ENCODE data around the gene FOSL2.

The FOSL2 gene

DNA sequence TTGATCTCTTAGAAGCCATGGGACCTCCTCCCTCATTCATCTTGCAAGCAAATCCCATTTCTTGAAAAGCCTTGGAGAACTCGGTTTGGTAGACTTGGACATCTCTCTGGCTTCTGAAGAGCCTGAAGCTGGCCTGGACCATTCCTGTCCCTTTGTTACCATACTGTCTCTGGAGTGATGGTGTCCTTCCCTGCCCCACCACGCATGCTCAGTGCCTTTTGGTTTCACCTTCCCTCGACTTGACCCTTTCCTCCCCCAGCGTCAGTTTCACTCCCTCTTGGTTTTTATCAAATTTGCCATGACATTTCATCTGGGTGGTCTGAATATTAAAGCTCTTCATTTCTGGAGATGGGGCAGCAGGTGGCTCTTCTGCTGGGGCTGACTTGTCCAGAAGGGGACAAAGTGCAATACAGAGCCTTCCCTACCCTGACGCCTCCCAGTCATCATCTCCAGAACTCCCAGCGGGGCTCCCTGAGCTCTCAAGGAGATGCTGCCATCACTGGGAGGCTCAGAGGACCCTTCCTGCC lies 20.0 kb downstream of the FOSL2 start:
- H3K27me3 Mint-ChIP-seq = no peaks in the 10 kb centered on the region
- H3K4me1 Mint-ChIP-seq (ENCODE audit: low read depth) = peaks cover 96% of the 10 kb centered on the region
- peaks cover 15% of the 10 kb centered on the region for H3K36me3 Mint-ChIP-seq (ENCODE audit: low read depth)
- H3K27ac Mint-ChIP-seq = peak overlapping the region; percentile 59
- H3K9me3 Mint-ChIP-seq = no peaks in the 10 kb centered on the region
- H3K4me3 Mint-ChIP-seq = no peak overlapping the region
- intact Hi-C loops (cut with micrococcal nuclease) = no loop called here

GRCh38 chr2:28413152-28413898 lies 20.7 kb downstream of the FOSL2 start:
- H3K4me1 Mint-ChIP-seq (ENCODE audit: low read depth) = peaks cover 90% of the 10 kb centered on the region
- intact Hi-C loops (cut with micrococcal nuclease) = no loop called here
- H3K9me3 Mint-ChIP-seq = no peaks in the 10 kb centered on the region
- H3K36me3 Mint-ChIP-seq (ENCODE audit: low read depth) = peaks cover 16% of the 10 kb centered on the region
- no peak overlapping the region for H3K4me3 Mint-ChIP-seq
- no peaks in the 10 kb centered on the region for H3K27me3 Mint-ChIP-seq
- H3K27ac Mint-ChIP-seq = peak overlapping the region; percentile 59

GRCh38 chr2:28413899-28414295 lies 21.2 kb downstream of the FOSL2 start:
- Mint-ChIP-seq H3K27ac (peak overlapping the region; percentile 59), H3K4me1 (ENCODE audit: low read depth) (peaks cover 84% of the 10 kb centered on the region), H3K9me3 (no peaks in the 10 kb centered on the region), H3K4me3 (no peak overlapping the region), H3K27me3 (no peaks in the 10 kb centered on the region), H3K36me3 (ENCODE audit: low read depth) (peaks cover 22% of the 10 kb centered on the region)
- intact Hi-C loops (cut with micrococcal nuclease) = no loop called here

DNA sequence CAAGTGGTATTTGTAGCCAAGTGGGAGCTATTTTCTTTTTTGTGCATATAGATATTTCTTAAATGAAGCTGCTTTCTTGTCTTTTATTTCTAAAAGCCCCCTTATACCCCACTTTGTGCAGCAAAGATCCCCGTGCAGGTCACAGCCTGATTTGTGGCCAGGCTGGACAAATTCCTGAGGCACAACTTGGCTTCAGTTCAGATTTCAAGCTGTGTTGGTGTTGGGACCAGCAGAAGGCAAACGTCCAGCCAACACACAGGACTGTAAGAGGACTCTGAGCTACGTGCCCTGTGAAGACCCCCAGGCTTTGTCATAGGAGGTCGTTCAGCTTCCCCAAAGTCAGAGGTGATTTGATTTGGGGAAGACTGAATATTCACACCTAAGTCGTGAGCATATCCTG lies 21.9 kb downstream of the FOSL2 start:
- Mint-ChIP-seq H3K27me3 (no peaks in the 10 kb centered on the region), H3K4me3 (no peak overlapping the region), H3K36me3 (ENCODE audit: low read depth) (peaks cover 26% of the 10 kb centered on the region), H3K4me1 (ENCODE audit: low read depth) (peaks cover 79% of the 10 kb centered on the region), H3K27ac (peak overlapping the region; percentile 59), H3K9me3 (no peaks in the 10 kb centered on the region)
- intact Hi-C loops (cut with micrococcal nuclease) = no loop called here

DNA sequence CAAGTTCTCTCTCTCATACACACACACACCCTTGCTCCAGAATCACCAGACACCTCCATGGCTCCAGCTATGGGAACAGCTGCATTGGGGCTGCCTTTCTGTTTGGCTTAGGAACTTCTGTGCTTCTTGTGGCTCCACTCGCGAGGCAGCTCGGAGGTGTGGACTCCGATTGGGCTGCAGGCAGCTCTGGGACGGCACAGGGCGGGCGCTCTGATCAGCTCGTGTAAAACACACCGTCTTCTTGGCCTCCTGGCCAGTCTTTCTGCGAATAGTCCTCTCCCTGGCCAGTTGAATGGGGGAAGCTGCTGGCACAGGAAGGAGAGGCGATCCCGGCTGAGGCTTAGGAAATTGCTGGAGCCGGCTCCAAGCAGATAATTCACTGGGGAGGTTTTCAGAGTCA lies 22.4 kb downstream of the FOSL2 start:
- Mint-ChIP-seq H3K4me1 (ENCODE audit: low read depth) (peaks cover 79% of the 10 kb centered on the region), H3K36me3 (ENCODE audit: low read depth) (peaks cover 30% of the 10 kb centered on the region)
- intact Hi-C loops (cut with micrococcal nuclease) = no loop called here

DNA sequence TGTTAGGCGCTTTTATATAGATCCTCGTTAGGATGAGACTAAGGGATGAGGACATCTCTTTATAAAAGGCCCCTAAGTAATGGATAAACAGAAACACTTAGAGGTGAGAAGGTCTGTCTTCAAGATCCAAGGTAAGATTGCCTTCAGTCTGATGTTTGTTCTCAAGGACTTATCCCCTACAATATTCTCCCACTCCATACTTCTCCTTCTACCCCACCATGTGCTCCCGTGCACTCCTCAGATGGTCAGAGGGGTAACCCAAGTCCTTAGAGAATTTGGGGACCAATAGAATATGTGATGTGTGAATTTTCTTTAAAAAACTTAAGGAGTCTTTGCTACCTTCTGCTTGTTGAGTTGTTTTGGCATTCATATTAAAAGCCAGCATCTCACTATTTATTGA lies 23.1 kb downstream of the FOSL2 start:
- Mint-ChIP-seq H3K36me3 (ENCODE audit: low read depth) (peaks cover 37% of the 10 kb centered on the region), H3K4me3 (no peak overlapping the region), H3K4me1 (ENCODE audit: low read depth) (peaks cover 79% of the 10 kb centered on the region), H3K27me3 (no peaks in the 10 kb centered on the region), H3K9me3 (no peaks in the 10 kb centered on the region), H3K27ac (peak overlapping the region; percentile 59)
- intact Hi-C loops (cut with micrococcal nuclease) = no loop called here

More for the DNA sequence above, 22.4 kb downstream of the FOSL2 start:
- peak overlapping the region; percentile 59 for H3K27ac Mint-ChIP-seq
- no peak overlapping the region for H3K4me3 Mint-ChIP-seq
- H3K9me3 Mint-ChIP-seq = no peaks in the 10 kb centered on the region
- no peaks in the 10 kb centered on the region for H3K27me3 Mint-ChIP-seq

GRCh38 chr2:28419003-28419402 lies 26.3 kb downstream of the FOSL2 start:
- no peaks in the 10 kb centered on the region for H3K9me3 Mint-ChIP-seq
- H3K27ac Mint-ChIP-seq = no peak overlapping the region
- peaks cover 71% of the 10 kb centered on the region for H3K4me1 Mint-ChIP-seq (ENCODE audit: low read depth)
- no peak overlapping the region for H3K4me3 Mint-ChIP-seq
- no peaks in the 10 kb centered on the region for H3K27me3 Mint-ChIP-seq
- intact Hi-C loops (cut with micrococcal nuclease) = no loop called here
- peaks cover 46% of the 10 kb centered on the region for H3K36me3 Mint-ChIP-seq (ENCODE audit: low read depth)

- intact Hi-C loops (cut with micrococcal nuclease) = no loop called here
- Mint-ChIP-seq H3K9me3 (no peaks in the 10 kb centered on the region), H3K36me3 (ENCODE audit: low read depth) (peaks cover 46% of the 10 kb centered on the region), H3K27me3 (no peaks in the 10 kb centered on the region), H3K27ac (peak overlapping the region; percentile 91), H3K4me1 (ENCODE audit: low read depth) (peaks cover 71% of the 10 kb centered on the region), H3K4me3 (no peak overlapping the region)
Observed at GRCh38 chr2:28419443-28420270, 27.0 kb downstream of the FOSL2 start.

GRCh38 chr2:28420722-28421121 lies 28.1 kb downstream of the FOSL2 start:
- intact Hi-C loops (cut with micrococcal nuclease) = no loop called here
- Mint-ChIP-seq H3K4me1 (ENCODE audit: low read depth) (peaks cover 71% of the 10 kb centered on the region), H3K27me3 (no peaks in the 10 kb centered on the region), H3K27ac (peak overlapping the region; percentile 91), H3K9me3 (no peaks in the 10 kb centered on the region), H3K4me3 (no peak overlapping the region), H3K36me3 (ENCODE audit: low read depth) (peaks cover 46% of the 10 kb centered on the region)

GRCh38 chr2:28422908-28423741 lies 30.5 kb downstream of the FOSL2 start:
- intact Hi-C loops (cut with micrococcal nuclease) = no loop called here
- H3K4me3 Mint-ChIP-seq = peak overlapping the region; percentile 52
- H3K27ac Mint-ChIP-seq = peak overlapping the region; percentile 91
- H3K9me3 Mint-ChIP-seq = no peaks in the 10 kb centered on the region
- peaks cover 79% of the 10 kb centered on the region for H3K4me1 Mint-ChIP-seq (ENCODE audit: low read depth)
- H3K36me3 Mint-ChIP-seq (ENCODE audit: low read depth) = peaks cover 30% of the 10 kb centered on the region
- H3K27me3 Mint-ChIP-seq = no peaks in the 10 kb centered on the region

DNA sequence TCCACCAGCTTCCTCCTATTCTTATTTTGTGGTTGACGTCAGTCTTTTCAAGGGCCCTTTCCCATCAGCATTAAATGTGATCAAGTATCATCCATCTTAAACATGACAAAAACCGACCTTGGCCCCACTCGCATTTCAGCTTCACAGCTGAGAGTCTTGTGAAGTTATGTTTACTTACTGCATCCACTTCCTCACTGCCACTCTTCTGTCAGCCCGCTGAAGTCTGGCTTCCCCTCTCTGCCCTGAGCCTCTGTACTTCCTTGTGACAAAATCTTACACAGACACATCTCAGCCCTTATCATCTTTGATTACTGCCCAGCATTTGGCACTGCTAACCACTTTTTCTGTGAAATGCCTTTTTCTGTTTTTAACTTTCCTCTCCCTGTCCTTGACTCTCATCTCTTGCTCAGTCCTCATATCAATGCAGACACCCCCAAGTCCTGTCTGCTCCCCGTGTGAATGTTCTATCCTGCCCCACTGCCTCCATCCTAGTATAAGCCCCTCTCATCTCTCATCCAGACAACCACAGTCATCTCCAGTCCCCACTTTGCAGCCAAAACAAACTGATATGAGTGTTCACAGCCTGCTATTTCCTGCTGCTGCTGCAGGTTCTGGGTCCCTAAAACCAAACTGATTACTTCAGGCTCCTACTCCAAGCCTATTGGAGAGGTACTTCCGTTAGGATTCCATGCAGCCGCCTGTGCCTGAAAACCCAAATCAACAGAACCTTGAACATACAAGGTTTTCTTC lies 31.4 kb downstream of the FOSL2 start:
- peaks cover 23% of the 10 kb centered on the region for H3K36me3 Mint-ChIP-seq (ENCODE audit: low read depth)
- no peaks in the 10 kb centered on the region for H3K9me3 Mint-ChIP-seq
- intact Hi-C loops (cut with micrococcal nuclease) = no loop called here
- peak overlapping the region; percentile 52 for H3K4me3 Mint-ChIP-seq
- peaks cover 82% of the 10 kb centered on the region for H3K4me1 Mint-ChIP-seq (ENCODE audit: low read depth)
- peak overlapping the region; percentile 91 for H3K27ac Mint-ChIP-seq
- no peaks in the 10 kb centered on the region for H3K27me3 Mint-ChIP-seq

- Mint-ChIP-seq H3K4me3 (no peak overlapping the region), H3K27me3 (no peaks in the 10 kb centered on the region), H3K27ac (peak overlapping the region; percentile 91), H3K9me3 (no peaks in the 10 kb centered on the region), H3K36me3 (ENCODE audit: low read depth) (peaks cover 17% of the 10 kb centered on the region), H3K4me1 (ENCODE audit: low read depth) (peaks cover 84% of the 10 kb centered on the region)
- intact Hi-C loops (cut with micrococcal nuclease) = no loop called here
Observed at GRCh38 chr2:28424799-28425463, 32.3 kb downstream of the FOSL2 start.

- peaks cover 84% of the 10 kb centered on the region for H3K4me1 Mint-ChIP-seq (ENCODE audit: low read depth)
- peaks cover 12% of the 10 kb centered on the region for H3K36me3 Mint-ChIP-seq (ENCODE audit: low read depth)
- H3K27me3 Mint-ChIP-seq = no peaks in the 10 kb centered on the region
- H3K4me3 Mint-ChIP-seq = no peak overlapping the region
- H3K9me3 Mint-ChIP-seq = no peaks in the 10 kb centered on the region
- intact Hi-C loops (cut with micrococcal nuclease) = no loop called here
- H3K27ac Mint-ChIP-seq = peak overlapping the region; percentile 91
Observed at GRCh38 chr2:28425464-28425835, 32.8 kb downstream of the FOSL2 start.

All from dendritic cell treated with granulocyte-macrophage colony-stimulating factor and Interleukin-4, amounts not matched to agents 40 ng/mL and 50 ng/mL, for 4 days (primary cell).